Fibroblast of lung (primary cell): Measurements from ENCODE around the gene CYB5A. TPM values are rescaled to one million over a fixed set of nuclear protein-coding genes. Genes with fewer than 3 reads are reported as not detected.

ENCODE experiments used
- DNase-seq, 2 donors: peaks; one replicate each; pipeline versions ENCODE4 v3.0.0 to v3.0.0-alpha.2; 2010; ENCODE audit warnings: low read depth in 2 of 2
- H2AFZ ChIP-seq: 2 replicates; pipeline ENCODE4 v1.5.1; 2012; ENCODE audit warnings: low read length, control low read depth, inconsistent platforms
- H3K27ac ChIP-seq: 2 replicates; pipeline ENCODE4 v1.5.1; 2011; ENCODE audit warnings: low read length, control low read depth; ENCODE audit not compliant: insufficient read depth
- H3K27me3 ChIP-seq: 2 replicates; pipeline ENCODE4 v1.5.1; 2011; ENCODE audit warnings: mild to moderate bottlenecking, low read length; ENCODE audit not compliant: control insufficient read depth, insufficient read depth
- H3K36me3 ChIP-seq: 2 replicates; pipeline ENCODE4 v1.5.1; 2011; ENCODE audit warnings: low read length; ENCODE audit not compliant: control insufficient read depth, insufficient read depth
- H3K4me1 ChIP-seq: 2 replicates; pipeline ENCODE4 v1.5.1; 2011; ENCODE audit warnings: low read length; ENCODE audit not compliant: control insufficient read depth, insufficient read depth; ENCODE audit errors: extremely low read depth
- H3K4me2 ChIP-seq: 2 replicates; pipeline ENCODE4 v1.5.1; 2011; ENCODE audit warnings: low read length, control low read depth; ENCODE audit not compliant: insufficient read depth; ENCODE audit errors: extremely low read depth
- H3K4me3 ChIP-seq, 4 experiments: fragments of 200-600 bp in 1 of 4; sonication (generic) in 1 of 4; replicated peaks in 1 of 4; 2 replicates each; pipeline ENCODE4 v1.5.1; 2011 to 2016; ENCODE audit warnings: low read length in 4 of 4, low read depth in 3 of 4, mild to moderate bottlenecking in 3 of 4, control low read depth in 2 of 4, inconsistent platforms in 1 of 4, mixed read lengths in 1 of 4; ENCODE audit not compliant: insufficient read depth in 1 of 4; ENCODE audit errors: control extremely low read depth in 1 of 4
- H3K79me2 ChIP-seq: 2 replicates; pipeline ENCODE4 v1.5.1; 2012; ENCODE audit warnings: mild to moderate bottlenecking, low read length, inconsistent platforms; ENCODE audit not compliant: control insufficient read depth, insufficient read depth
- H3K9ac ChIP-seq: 2 replicates; pipeline ENCODE4 v1.5.1; 2011; ENCODE audit warnings: mild to moderate bottlenecking, low read length, control low read depth; ENCODE audit not compliant: insufficient read depth
- H3K9me3 ChIP-seq: 2 replicates; pipeline ENCODE4 v1.5.1; 2012; ENCODE audit warnings: low read depth, low read length; ENCODE audit not compliant: control insufficient read depth, insufficient read depth
- H4K20me1 ChIP-seq: 2 replicates; pipeline ENCODE4 v1.5.1; 2011; ENCODE audit warnings: low read length; ENCODE audit not compliant: control insufficient read depth, insufficient read depth; ENCODE audit errors: extremely low read depth
- CTCF ChIP-seq, 2 donors: IDR thresholded peaks in 1 of 2; conservative IDR thresholded peaks in 1 of 2; 1 replicate in 1 of 2; 2 replicates in 1 of 2; pipeline ENCODE4 v1.5.1; 2011 to 2012; ENCODE audit warnings: low read length in 2 of 2, control low read depth in 1 of 2, inconsistent platforms in 1 of 2, low read depth in 1 of 2, mild to moderate bottlenecking in 1 of 2
- EZH2 ChIP-seq: IDR thresholded peaks from 2 replicates; pipeline ENCODE4 v1.5.1; 2012; ENCODE audit warnings: low read length, control low read depth, mild to moderate bottlenecking; ENCODE audit errors: missing control alignments
- polyA plus RNA-seq, 2 donors: library from polyadenylated mRNA; depleted of rRNA in 1 of 2; stranded (reverse) in 1 of 2; unstranded in 1 of 2; fragments of >200 nt; gene quantifications; 2 replicates each; pipeline ENCODE4 v1.2.1, GENCODE V29; 2011 to 2012; ENCODE audit warnings: missing spikeins in 1 of 2
- total RNA-seq: library from RNA; depleted of rRNA; stranded (reverse); fragments of >200 nt; gene quantifications from 2 replicates; pipeline ENCODE4 v1.2.1, GENCODE V29; 2014

The CYB5A gene
- total and polyA plus RNA-seq, 2 donors (not counting 1 experiment from before 2014, with no cell fraction given) = 111 to 113 TPM

GRCh38 chr18:74248189-74248588 is 43.6 kb downstream of the CYB5A start:
- no peaks in the 10 kb centered on the region for H3K79me2 ChIP-seq
- no peak for DNase-seq
- peaks cover 4% of the 10 kb centered on the region for H3K4me1 ChIP-seq
- no peaks in the 10 kb centered on the region for H3K9me3 ChIP-seq
- no peak overlapping the region for H3K9ac ChIP-seq
- TF ChIP-seq CTCF (conservative IDR thresholded peaks at IDR 0.05 in 1 of 2, IDR thresholded peaks at IDR 0.05 in 1 of 2; ENCODE audit: low read depth in 1 of 2, low read length in 2 of 2) = no peak
- no peak for TF ChIP-seq EZH2
- no peak overlapping the region for H3K4me2 ChIP-seq
- H2AFZ ChIP-seq = no peak overlapping the region
- H3K27ac ChIP-seq = no peak overlapping the region
- no peak overlapping the region for H3K4me3 ChIP-seq
- H4K20me1 ChIP-seq = no peaks in the 10 kb centered on the region
- no peaks in the 10 kb centered on the region for H3K36me3 ChIP-seq
- H3K27me3 ChIP-seq = no peaks in the 10 kb centered on the region

- DNase-seq = no peak
- H3K27ac ChIP-seq = no peak overlapping the region
- H3K9me3 ChIP-seq = no peaks in the 10 kb centered on the region
- no peaks in the 10 kb centered on the region for H4K20me1 ChIP-seq
- no peak overlapping the region for H3K4me2 ChIP-seq
- no peak overlapping the region for H3K4me3 ChIP-seq
- no peaks in the 10 kb centered on the region for H3K36me3 ChIP-seq
- peaks cover 10% of the 10 kb centered on the region for H3K27me3 ChIP-seq
- H3K9ac ChIP-seq = no peak overlapping the region
- no peaks in the 10 kb centered on the region for H3K79me2 ChIP-seq
- TF ChIP-seq EZH2 = no peak
- no peak for TF ChIP-seq CTCF (conservative IDR thresholded peaks at IDR 0.05 in 1 of 2, IDR thresholded peaks at IDR 0.05 in 1 of 2; ENCODE audit: low read depth in 1 of 2, low read length in 2 of 2)
- H2AFZ ChIP-seq = no peak overlapping the region
- no peaks in the 10 kb centered on the region for H3K4me1 ChIP-seq
Measured at GRCh38 chr18:74244554-74244953, 47.2 kb downstream of the CYB5A start.

GRCh38 chr18:74243127-74243526 is 48.6 kb downstream of the CYB5A start:
- no peaks in the 10 kb centered on the region for H3K79me2 ChIP-seq
- no peak overlapping the region for H3K4me2 ChIP-seq
- no peaks in the 10 kb centered on the region for H3K4me1 ChIP-seq
- no peaks in the 10 kb centered on the region for H3K9me3 ChIP-seq
- H3K36me3 ChIP-seq = no peaks in the 10 kb centered on the region
- no peak overlapping the region for H3K27ac ChIP-seq
- H3K27me3 ChIP-seq = peaks cover 10% of the 10 kb centered on the region
- TF ChIP-seq EZH2 = no peak
- TF ChIP-seq CTCF (conservative IDR thresholded peaks at IDR 0.05 in 1 of 2, IDR thresholded peaks at IDR 0.05 in 1 of 2; ENCODE audit: low read depth in 1 of 2, low read length in 2 of 2) = no peak
- no peak for DNase-seq
- H4K20me1 ChIP-seq = no peaks in the 10 kb centered on the region
- H2AFZ ChIP-seq = no peak overlapping the region
- H3K9ac ChIP-seq = no peak overlapping the region
- no peak overlapping the region for H3K4me3 ChIP-seq
